Measurements from ENCODE around the gene AHI1. TPM values are rescaled to one million over a fixed set of nuclear protein-coding genes. Genes with fewer than 3 reads are reported as not detected.

AHI1 gene
- total RNA-seq, 1 donor from 2014 or later = 14.2 TPM

GRCh38 chr6:135314543-135314942 is 183.0 kb downstream of the AHI1 start:
- Mint-ChIP-seq H3K27me3 (ENCODE audit: low read depth, unreplicated experiment) (no peaks in the 10 kb centered on the region), H3K4me3 (ENCODE audit: unreplicated experiment) (no peak overlapping the region), H3K36me3 (ENCODE audit: low read depth, unreplicated experiment) (peaks cover 3% of the 10 kb centered on the region), H3K9me3 (ENCODE audit: unreplicated experiment) (no peaks in the 10 kb centered on the region), H3K4me1 (ENCODE audit: low read depth, unreplicated experiment) (no peaks in the 10 kb centered on the region), H3K27ac (ENCODE audit: unreplicated experiment) (no peak overlapping the region)
- H3K4me3 ChIP-seq (ENCODE audit: insufficient read depth, low read depth, low read length) = no peak overlapping the region
- H4K20me1 ChIP-seq (ENCODE audit: insufficient read depth, low read length) = no peaks in the 10 kb centered on the region
- no peaks in the 10 kb centered on the region for H3K27me3 ChIP-seq (ENCODE audit: insufficient read depth, low read length)
- peaks cover 3% of the 10 kb centered on the region for H3K36me3 ChIP-seq (ENCODE audit: insufficient read depth, low read length)
- H3K4me1 ChIP-seq (ENCODE audit: insufficient read depth, low read length) = no peaks in the 10 kb centered on the region
- H3K9me3 ChIP-seq (ENCODE audit: insufficient read depth, low read depth, low read length) = no peaks in the 10 kb centered on the region
- H3K9ac ChIP-seq (ENCODE audit: low read length) = no peak overlapping the region
- no peak overlapping the region for H3K4me2 ChIP-seq (ENCODE audit: low read length)
- TF ChIP-seq CTCF (IDR thresholded peaks at IDR 0.05; ENCODE audit: insufficient read depth, low read depth, low read length) = no peak
- no peak for TF ChIP-seq EZH2 (IDR thresholded peaks at IDR 0.05; ENCODE audit: insufficient read depth, low read length)
- FAIRE-seq = no peak
- no peak overlapping the region for H2AFZ ChIP-seq (ENCODE audit: low read depth, low read length)
- no peak overlapping the region for H3K27ac ChIP-seq (ENCODE audit: low read depth, low read length)
- no peak for DNase-seq (ENCODE audit: low read depth)
- H3K79me2 ChIP-seq (ENCODE audit: insufficient read depth, low read length) = no peaks in the 10 kb centered on the region

DNA sequence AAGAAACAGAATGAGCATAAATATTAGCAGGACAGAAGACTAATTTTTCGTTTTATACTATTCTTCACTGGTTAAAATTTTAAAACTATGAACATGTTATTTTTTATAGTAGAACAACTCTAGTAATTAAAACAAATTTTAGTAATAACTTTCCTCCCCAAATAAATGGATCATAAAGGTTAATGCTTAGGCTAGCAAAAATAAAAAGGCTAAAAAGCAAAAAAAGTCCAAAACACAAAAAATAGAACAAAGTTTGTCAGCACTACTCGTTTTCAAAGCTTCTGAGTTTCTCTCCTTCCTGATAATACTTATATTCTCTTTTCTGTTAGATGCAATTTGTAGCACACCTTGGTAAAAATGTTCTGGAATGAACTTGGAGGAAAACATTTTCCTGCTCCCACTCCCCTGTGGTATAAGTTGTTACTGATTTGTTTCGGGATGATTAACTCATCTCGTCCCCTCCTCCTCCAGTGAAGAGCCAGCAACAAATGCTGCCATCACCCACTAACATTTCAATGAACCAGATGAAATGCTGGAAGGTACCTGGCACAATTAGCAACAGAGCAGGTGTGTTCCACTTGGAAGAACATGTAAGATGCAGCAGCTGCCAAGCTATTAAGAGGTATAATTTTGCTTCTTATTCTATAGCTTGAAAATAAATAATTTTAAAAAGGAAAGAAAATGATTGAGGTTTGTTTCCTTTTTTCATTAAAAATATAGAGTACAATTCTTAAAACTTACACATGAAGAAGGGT is 185.9 kb downstream of the AHI1 start:
- no peaks in the 10 kb centered on the region for H3K27me3 Mint-ChIP-seq (ENCODE audit: low read depth, unreplicated experiment)
- TF ChIP-seq CTCF (IDR thresholded peaks at IDR 0.05; ENCODE audit: insufficient read depth, low read depth, low read length) = no peak
- TF ChIP-seq EZH2 (IDR thresholded peaks at IDR 0.05; ENCODE audit: insufficient read depth, low read length) = no peak
- no peak overlapping the region for H2AFZ ChIP-seq (ENCODE audit: low read depth, low read length)
- H4K20me1 ChIP-seq (ENCODE audit: insufficient read depth, low read length) = no peaks in the 10 kb centered on the region
- no peaks in the 10 kb centered on the region for H3K4me1 ChIP-seq (ENCODE audit: insufficient read depth, low read length)
- FAIRE-seq (no peak), DNase-seq (ENCODE audit: low read depth) (no peak)
- peaks cover 3% of the 10 kb centered on the region for H3K36me3 Mint-ChIP-seq (ENCODE audit: low read depth, unreplicated experiment)
- H3K4me3 Mint-ChIP-seq (ENCODE audit: unreplicated experiment) = no peak overlapping the region
- no peak overlapping the region for H3K4me2 ChIP-seq (ENCODE audit: low read length)
- H3K9me3 Mint-ChIP-seq (ENCODE audit: unreplicated experiment) = no peaks in the 10 kb centered on the region
- H3K4me3 ChIP-seq (ENCODE audit: insufficient read depth, low read depth, low read length) = no peak overlapping the region
- no peak overlapping the region for H3K27ac Mint-ChIP-seq (ENCODE audit: unreplicated experiment)
- no peaks in the 10 kb centered on the region for H3K27me3 ChIP-seq (ENCODE audit: insufficient read depth, low read length)
- peaks cover 3% of the 10 kb centered on the region for H3K36me3 ChIP-seq (ENCODE audit: insufficient read depth, low read length)
- no peaks in the 10 kb centered on the region for H3K79me2 ChIP-seq (ENCODE audit: insufficient read depth, low read length)
- no peak overlapping the region for H3K9ac ChIP-seq (ENCODE audit: low read length)
- H3K27ac ChIP-seq (ENCODE audit: low read depth, low read length) = no peak overlapping the region
- no peaks in the 10 kb centered on the region for H3K9me3 ChIP-seq (ENCODE audit: insufficient read depth, low read depth, low read length)
- no peaks in the 10 kb centered on the region for H3K4me1 Mint-ChIP-seq (ENCODE audit: low read depth, unreplicated experiment)

- Histone ChIP-seq H3K36me3 (ENCODE audit: insufficient read depth, low read length) (no peaks in the 10 kb centered on the region), H3K4me2 (ENCODE audit: low read length) (no peak overlapping the region), H3K4me1 (ENCODE audit: insufficient read depth, low read length) (no peaks in the 10 kb centered on the region), H3K27me3 (ENCODE audit: insufficient read depth, low read length) (no peaks in the 10 kb centered on the region), H2AFZ (ENCODE audit: low read depth, low read length) (no peak overlapping the region), H3K4me3 (ENCODE audit: insufficient read depth, low read depth, low read length) (no peak overlapping the region), H3K27ac (ENCODE audit: low read depth, low read length) (no peak overlapping the region), H3K9ac (ENCODE audit: low read length) (no peak overlapping the region), H3K79me2 (ENCODE audit: insufficient read depth, low read length) (no peaks in the 10 kb centered on the region), H4K20me1 (ENCODE audit: insufficient read depth, low read length) (no peaks in the 10 kb centered on the region), H3K9me3 (ENCODE audit: insufficient read depth, low read depth, low read length) (no peaks in the 10 kb centered on the region)
- FAIRE-seq (no peak), DNase-seq (ENCODE audit: low read depth) (no peak)
- no peaks in the 10 kb centered on the region for H3K27me3 Mint-ChIP-seq (ENCODE audit: low read depth, unreplicated experiment)
- H3K36me3 Mint-ChIP-seq (ENCODE audit: low read depth, unreplicated experiment) = no peaks in the 10 kb centered on the region
- H3K4me1 Mint-ChIP-seq (ENCODE audit: low read depth, unreplicated experiment) = no peaks in the 10 kb centered on the region
- TF ChIP-seq CTCF (IDR thresholded peaks at IDR 0.05; ENCODE audit: insufficient read depth, low read depth, low read length) = no peak
- TF ChIP-seq EZH2 (IDR thresholded peaks at IDR 0.05; ENCODE audit: insufficient read depth, low read length) = no peak
- H3K9me3 Mint-ChIP-seq (ENCODE audit: unreplicated experiment) = no peaks in the 10 kb centered on the region
- H3K27ac Mint-ChIP-seq (ENCODE audit: unreplicated experiment) = no peak overlapping the region
- no peak overlapping the region for H3K4me3 Mint-ChIP-seq (ENCODE audit: unreplicated experiment)
These were observed 187.2 kb downstream of the AHI1 start for GRCh38 chr6:135310291-135310690.

Measured in astrocyte (in vitro differentiated cells and primary cell).